ENCODE results near the gene ARHGEF3.

DNA sequence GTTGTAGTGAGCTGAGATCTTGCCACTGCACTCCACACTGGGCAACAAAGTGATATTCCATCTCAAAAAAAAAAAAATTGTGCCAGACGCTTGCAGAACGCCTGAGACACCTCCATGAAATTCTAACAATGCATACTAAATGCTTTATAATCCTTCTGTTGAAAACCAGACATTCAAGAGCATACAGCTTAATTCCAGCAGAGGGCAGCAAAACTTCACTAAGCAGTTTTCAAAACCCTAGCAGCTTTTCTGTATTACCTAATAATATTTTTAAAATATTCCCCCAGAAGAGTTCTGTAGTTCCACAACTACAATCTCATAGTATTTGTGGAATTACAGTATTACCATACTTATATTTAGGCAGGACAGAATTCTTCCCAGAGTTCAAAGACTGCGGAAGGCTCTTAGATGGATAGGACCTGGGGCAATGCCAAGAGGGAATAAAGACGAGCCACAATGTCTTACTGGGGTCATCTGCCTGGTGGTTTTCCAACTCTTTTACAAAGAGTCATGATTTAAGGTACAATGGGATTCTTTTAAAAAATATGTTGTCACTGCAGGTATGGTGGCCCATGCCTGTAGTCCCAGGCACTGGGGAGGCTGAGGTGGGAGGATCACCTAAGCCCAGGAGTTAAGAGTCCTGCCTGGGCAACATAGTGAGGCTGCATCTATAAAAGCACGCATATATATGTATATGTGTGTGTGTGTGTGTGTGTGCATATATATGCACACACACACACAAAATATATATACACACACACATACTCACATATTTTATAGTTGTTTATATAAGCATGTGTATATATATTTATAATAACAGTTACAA, 99.0 kb downstream of the ARHGEF3 start:
- TF ChIP-seq, protein P1, sequence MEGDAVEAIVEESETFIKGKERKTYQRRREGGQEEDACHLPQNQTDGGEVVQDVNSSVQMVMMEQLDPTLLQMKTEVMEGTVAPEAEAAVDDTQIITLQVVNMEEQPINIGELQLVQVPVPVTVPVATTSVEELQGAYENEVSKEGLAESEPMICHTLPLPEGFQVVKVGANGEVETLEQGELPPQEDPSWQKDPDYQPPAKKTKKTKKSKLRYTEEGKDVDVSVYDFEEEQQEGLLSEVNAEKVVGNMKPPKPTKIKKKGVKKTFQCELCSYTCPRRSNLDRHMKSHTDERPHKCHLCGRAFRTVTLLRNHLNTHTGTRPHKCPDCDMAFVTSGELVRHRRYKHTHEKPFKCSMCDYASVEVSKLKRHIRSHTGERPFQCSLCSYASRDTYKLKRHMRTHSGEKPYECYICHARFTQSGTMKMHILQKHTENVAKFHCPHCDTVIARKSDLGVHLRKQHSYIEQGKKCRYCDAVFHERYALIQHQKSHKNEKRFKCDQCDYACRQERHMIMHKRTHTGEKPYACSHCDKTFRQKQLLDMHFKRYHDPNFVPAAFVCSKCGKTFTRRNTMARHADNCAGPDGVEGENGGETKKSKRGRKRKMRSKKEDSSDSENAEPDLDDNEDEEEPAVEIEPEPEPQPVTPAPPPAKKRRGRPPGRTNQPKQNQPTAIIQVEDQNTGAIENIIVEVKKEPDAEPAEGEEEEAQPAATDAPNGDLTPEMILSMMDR (IDR thresholded peaks at IDR 0.05): peak; percentile 76 to 90 (median 82)
- TF ChIP-seq POLR2A (IDR thresholded peaks at IDR 0.05) (no peak), EP300 (IDR thresholded peaks at IDR 0.05) (no peak)
